ENCODE measurements around the gene SLC51A.
"Not testable (repeated sequence)": the region's sequence is repeated elsewhere in the genome, so short reads cannot be mapped to it uniquely, and the experiment has no call there.

Gene SLC51A

DNA sequence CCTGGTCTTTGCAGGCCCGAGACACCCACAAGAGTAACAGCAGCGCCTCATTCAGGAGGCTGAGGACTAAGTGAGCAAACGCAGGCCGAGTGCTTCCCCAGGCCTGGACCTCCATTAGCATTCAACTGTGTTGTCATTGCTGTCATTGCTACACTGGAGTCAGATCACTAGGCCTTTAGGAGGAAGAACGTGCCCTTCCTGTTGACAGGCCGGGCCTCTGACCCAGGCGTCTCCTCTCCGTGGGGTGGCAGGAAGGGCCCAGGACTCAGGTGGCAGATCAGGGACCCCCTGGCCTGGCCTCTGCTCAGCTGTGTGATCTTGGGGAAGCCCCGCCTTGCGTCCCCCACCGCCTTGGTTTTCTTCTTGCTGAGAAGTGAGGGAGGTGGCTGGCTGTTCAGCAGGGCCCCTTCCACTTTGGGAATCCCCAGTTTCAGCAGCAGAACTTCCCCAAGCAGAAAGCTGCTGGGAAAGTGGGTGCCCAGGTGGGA is 24.3 kb upstream of the SLC51A start:
- in situ Hi-C loops (cut with MboI; ENCODE audit: low pct_unique_long_range_greater_than_20kb, low sequenced_read_pairs), result no loop called here
- peak; percentile 88 for DNase-seq

DNA sequence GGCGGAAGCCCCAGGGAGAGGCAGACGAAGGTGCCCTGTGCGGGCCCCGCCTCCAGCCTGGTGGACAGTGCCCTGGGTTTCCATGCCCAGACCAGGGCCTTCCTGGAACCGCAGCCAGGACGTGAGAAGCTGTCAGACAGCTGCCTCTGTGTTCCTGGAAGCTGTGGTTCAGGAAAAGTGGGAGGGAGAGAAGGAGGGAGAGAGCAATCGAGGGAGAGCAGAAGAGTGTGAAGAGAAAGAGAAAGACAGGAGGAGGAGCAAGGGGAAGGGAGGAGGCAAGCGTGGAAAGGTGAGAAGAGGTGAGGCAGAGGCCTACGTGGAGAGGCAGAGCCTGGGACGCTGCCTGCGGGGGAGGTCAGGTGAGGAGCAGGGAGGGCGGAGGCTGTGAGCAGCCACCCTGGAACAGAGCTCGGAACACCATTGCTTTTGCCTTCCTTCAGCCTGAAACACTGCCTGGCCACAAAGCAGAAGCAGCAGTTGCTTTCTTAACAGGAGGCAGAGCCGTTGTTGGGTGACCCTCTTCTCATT is 23.7 kb upstream of the SLC51A start:
- peak; percentile 36 for DNase-seq
- in situ Hi-C loops (cut with MboI; ENCODE audit: low pct_unique_long_range_greater_than_20kb, low sequenced_read_pairs), result no loop called here

DNA sequence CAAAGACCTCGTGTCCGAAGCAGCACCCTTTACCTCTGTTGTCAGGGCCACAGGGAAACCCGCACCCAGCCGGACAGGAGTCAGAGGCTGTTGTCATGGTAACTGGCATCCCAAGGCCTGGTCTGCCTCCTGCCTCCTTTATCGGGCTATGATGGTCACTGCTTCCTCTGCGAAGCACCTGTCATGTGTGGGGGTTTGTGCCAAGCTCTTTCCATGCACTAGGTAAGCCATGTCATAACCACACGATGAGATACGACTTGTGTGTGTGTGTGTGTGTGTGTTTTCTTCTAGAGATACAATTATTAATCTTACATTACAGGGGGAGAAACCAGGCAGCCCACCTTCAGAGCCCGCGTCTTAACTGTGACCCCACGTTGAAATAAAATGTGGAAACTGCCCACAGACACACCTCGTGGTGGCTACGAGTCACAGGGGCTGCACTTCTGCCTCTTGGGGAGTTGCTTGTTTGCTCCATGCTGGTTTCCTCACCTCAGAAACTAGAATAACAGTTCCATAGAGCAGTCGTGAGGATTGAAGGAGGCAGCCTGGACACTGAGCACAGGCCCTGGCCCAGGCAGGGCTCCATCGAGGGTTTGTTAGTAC is 23.1 kb upstream of the SLC51A start:
- DNase-seq, result no peak
- in situ Hi-C loops (cut with MboI; ENCODE audit: low pct_unique_long_range_greater_than_20kb, low sequenced_read_pairs), result no loop called here

DNA sequence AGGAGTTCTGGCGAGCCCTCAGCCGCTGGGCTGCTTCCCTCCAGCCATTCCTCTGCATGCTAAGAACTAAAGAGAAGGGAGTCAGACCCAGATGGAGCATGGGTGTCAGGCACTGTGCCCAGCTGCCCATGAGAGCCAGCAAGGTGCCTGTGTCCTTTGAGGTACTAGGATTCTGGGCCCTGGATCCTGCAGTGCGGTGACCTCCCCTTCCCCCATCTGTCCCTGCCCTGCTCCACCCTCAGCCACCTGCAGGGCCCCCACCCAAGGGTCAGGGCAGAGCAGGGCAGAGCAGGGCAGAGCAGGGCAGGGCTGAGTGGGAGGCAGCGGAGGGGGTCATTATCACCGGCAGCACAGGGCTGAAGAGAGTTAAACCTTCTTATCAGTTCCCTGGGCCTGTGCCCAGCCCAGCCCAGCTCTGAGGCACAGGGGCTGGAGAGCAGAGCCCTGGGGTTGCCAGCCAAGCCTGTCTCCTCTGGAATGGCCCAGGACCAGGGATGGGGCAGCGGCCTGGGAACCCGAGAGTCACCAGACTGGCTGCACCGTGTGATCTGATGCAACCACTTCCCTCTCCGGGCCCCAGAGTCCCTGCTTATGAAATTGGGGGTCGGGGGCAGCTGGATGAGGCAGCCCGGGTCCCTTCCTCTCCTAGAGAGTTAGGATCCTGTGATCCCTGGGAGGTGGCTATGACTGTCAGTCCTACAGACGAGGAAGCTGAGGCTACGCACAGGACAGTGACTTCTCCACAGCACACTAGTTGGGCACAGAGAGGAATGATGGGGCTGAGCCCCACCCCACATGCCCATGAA is 22.4 kb upstream of the SLC51A start:
- no peak for DNase-seq
- in situ Hi-C loops (cut with MboI; ENCODE audit: low pct_unique_long_range_greater_than_20kb, low sequenced_read_pairs), result no loop called here

DNA sequence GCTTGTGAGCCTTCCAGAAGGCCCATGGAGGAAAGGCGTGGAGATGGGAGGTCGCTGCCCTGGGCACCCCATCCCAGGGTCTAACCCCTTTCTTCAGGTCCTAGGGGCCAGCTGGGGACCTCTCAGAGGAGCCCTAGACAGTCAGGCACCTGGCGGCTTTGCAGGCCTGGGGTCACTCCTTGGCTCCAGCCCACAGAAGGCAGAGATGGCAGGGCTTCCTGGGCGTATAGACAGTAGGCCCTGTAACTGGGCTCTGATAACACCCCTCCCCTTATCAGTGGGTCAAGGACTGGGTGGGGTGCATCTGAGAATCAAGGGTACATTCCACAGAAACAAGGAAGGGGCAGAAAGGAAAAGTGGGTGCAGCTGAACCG is 21.8 kb upstream of the SLC51A start:
- in situ Hi-C loops (cut with MboI; ENCODE audit: low pct_unique_long_range_greater_than_20kb, low sequenced_read_pairs), result no loop called here
- no peak for DNase-seq

DNA sequence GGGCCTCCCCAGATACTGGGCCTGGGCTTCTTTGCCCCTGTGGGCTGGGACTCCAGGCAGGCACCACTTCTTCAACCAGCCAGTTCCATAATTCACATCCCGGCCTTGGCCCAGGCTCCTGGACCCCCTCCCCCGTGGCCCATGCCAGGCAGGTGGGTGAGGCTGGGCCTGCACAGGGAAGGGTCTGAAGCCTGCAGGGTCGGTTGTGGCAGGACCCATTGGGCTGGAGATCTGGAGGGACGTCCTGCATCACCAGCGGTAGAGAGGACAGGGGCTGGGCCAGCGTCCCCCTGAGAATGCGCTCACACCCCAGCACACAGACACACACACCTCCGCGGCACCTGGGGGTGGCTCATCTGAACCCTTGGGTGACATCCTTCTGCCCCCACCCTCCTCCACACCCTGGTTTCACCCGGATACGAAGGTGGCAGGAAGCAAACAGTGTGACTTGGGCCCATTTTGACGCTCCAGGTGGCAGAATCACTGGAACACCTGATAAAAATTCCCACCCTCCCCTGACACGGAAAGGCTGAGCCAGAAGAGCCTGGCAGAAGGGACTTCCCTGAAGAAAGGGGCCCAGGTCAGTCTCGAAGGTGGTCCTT is 20.6 kb upstream of the SLC51A start:
- DNase-seq, result no peak
- in situ Hi-C loops (cut with MboI; ENCODE audit: low pct_unique_long_range_greater_than_20kb, low sequenced_read_pairs), result no loop called here

DNA sequence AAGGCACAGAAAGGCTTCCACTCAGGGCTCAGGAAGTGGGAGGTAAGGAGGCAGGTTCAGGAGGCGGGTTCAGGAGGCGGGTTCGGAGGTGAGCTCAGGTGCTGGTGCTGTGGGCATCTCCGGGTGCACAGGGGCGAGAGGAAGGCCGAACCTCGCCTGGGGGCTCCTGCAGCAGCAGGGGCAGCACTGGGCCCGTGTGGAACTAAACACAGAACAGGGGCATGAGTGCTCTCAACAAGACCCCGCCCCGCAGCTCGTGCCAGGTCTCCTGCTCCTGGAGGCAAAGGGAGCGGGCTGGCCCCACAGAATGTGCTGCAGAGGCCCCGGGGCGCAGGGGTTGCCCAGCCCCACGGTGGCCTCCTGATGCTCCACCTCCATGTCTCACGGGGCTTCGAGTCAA is 18.8 kb upstream of the SLC51A start:
- no peak for DNase-seq
- in situ Hi-C loops (cut with MboI; ENCODE audit: low pct_unique_long_range_greater_than_20kb, low sequenced_read_pairs), result no loop called here

DNA sequence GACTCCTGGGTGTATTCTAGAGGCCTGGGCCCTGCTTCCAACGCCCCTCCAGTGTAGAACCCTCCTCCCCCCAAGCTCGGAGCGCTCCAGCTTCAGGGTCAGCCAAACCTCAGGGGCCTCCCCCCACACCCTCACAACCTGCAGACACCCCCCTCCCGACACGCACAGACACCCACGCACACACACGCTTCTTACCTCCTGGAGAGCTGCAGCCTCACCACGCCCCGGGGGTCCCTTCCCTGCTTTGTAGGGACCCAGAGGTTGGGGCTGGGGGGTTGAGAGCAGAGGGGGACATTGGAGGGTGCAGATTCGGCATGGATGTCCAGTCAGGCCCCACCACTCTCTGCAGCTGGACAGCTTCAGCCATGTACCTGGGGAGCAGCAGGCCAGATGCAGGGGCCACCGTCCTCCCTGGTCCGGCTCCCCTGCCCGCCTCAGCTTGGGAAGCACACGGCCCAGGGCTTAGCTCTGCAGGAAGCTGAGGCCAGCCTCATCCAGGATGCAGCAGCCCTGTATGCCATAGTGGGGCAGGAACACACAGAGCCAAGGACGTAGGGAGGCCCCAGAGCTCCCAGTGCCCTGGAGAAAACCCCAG is 18.2 kb upstream of the SLC51A start:
- DNase-seq, result no peak
- in situ Hi-C loops (cut with MboI; ENCODE audit: low pct_unique_long_range_greater_than_20kb, low sequenced_read_pairs), result no loop called here

DNA sequence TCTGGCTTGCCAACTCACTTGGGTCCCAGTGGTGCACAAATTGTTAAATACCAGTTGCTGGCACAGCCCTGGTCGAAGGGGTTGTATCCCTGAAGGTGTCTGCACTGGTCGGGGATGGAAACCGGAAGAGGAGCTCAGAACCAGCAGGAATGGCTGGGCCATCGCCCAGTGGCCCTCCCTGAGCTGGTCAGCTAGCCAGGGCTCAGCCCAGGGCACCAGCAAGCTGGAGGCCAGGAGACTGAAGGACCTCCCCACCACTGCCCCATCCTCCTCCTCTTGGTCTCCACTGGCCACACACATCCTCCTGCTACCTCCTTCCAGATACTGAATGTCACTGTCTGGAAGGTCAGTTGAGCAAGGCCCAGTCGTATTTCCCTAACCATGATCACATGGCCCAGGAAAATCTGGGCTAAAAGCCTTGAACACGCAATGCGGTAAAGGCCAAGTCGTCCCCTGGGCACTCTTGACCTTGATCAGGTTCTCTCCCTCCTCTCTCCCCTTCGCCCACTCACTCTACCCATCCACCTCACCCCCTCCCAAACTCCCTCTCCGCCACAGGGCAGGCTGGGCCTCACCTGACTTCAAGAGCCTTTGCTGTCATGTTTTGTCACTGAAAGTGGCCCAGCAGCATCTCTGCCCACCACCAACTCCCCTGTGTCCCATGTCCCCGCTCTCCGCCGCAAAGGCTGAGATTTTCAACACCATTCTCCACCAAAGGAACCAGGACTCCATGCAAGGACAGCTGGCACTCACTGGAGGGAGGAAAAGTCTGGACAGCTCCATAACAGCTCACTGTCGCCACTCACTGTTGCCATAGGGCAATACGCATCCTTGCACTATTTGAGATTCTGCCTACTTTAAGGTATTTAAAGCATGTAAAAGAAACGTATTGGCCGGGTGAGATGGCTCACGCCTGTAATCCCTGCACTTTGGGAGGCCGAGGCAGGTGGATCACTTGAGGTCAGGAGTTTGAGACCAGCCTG is 17.3 kb upstream of the SLC51A start:
- DNase-seq, result no peak
- in situ Hi-C loops (cut with MboI; ENCODE audit: low pct_unique_long_range_greater_than_20kb, low sequenced_read_pairs), result no loop called here

DNA sequence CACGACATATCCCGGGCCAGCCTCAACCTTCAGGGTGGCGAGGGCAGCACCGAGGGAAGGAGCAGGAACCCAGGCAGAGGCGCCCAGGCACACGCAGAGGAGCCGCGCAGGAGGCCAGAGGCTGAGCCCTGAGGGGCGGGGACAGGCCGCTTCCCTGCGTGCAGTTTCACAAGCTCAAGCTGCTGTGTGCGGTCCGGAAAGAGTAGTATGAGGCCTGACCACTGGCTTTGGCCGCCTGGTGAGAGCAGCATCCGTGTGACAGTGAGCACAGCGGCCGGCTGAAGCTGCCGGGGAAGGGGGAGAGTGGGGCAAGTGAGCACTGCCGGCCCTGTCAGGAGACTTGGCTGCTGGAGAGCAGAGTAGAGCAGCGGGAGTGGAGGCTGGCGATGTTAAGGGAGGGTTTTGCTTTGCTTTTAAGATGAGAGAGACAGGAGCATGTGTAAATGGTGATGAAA is 13.8 kb upstream of the SLC51A start:
- in situ Hi-C loops (cut with MboI; ENCODE audit: low pct_unique_long_range_greater_than_20kb, low sequenced_read_pairs), result loop anchor here (25.0 kb wide), 1 partner anchor 490 kb away; the partner anchor contains the start of gene MUC20

DNA sequence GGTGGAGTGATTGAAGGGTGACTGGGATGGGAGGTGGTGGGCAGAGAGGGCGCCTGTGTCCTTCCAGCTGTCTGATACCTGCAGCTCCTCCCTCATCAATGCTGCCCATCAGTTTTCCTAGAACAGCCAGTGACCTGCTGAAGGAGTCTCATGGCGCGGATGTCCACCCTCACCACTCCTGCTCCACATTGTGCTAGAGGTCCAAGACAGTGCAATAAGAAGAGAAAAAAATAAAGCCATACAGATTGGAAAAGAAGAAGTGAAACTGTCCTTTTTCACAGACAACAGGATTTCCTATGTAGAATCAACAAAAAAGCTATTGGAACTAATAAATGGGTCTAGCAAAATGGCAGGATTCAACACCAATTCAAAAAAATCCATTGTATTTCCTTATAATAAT is 12.5 kb upstream of the SLC51A start:
- in situ Hi-C loops (cut with MboI; ENCODE audit: low pct_unique_long_range_greater_than_20kb, low sequenced_read_pairs), result loop anchor here (25.0 kb wide), 1 partner anchor 492 kb away; the partner anchor contains the start of gene MUC20
- no peak for DNase-seq

More for the DNA sequence above, 13.8 kb upstream of the SLC51A start:
- no peak for DNase-seq

DNA sequence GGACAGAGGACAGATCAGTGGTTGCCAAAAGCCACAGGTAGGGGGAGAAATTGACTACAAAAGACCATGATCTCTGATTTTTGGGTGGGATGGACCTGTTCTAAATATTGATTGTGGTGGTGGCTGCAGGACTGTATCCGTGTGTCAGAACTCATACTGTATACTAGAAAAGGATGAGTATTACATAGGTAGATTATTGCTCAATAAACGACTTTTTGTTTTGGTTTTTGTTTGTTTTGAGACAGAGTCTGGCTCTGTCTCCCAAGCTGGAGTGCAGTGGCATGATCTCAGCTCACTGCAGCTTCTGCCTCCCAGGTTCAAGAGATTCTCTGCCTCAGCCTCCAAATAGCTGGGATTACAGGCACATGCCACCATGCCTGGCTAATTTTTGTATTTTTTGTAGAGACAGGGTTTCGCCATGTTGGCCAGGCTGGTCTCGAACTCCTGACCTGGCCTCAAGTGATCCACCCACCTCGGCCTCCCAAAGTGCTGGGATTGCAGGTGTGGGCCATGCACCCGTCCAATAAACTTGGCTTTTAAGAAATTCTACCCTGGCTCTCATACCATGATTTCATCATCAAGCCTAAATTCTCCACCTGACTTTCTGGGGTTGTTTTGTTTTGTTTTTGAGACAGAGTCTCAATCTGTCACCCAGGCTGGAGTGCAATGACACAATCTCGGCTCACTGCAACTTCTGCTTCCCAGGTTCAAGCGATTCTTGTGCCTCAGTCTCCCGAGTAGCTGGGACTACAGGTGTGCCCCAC is 10.7 kb upstream of the SLC51A start:
- in situ Hi-C loops (cut with MboI; ENCODE audit: low pct_unique_long_range_greater_than_20kb, low sequenced_read_pairs), result loop anchor here (25.0 kb wide), 1 partner anchor 493 kb away; the partner anchor contains the start of gene MUC20
- not testable (repeated sequence) for DNase-seq

DNA sequence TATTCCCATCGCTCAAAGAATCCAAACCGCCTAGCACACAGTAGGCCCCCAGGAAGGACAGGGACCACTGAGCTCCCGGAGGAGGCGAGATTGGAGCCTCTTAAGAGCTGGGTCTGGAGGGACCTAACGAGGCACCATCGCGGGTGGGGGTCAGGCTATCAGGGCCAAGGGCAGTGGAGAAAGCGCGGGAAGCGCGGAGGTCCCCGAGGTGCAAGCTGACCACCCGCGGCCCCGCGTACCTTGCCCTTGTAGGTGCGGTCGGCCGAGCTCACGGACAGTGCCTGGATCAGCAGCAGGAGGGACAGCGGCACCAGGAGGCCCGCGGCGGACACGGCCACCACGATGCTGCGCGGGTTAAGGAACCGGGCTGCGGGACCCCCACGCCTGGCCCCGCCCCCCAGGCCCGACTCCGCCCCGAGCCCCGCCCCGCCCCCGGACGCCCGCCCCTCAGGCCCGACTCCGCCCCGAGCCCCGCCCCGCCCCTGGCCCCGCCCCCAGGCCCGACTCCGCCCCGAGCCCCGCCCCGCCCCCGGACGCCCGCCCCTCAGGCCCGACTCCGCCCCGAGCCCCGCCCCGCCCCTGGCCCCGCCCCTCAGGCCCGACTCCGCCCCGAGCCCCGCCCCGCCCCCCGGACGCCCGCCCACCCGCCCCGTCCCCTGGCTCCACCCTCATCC is 9.0 kb upstream of the SLC51A start:
- DNase-seq, result no peak
- in situ Hi-C loops (cut with MboI; ENCODE audit: low pct_unique_long_range_greater_than_20kb, low sequenced_read_pairs), result loop anchor here (25.0 kb wide), 1 partner anchor 495 kb away; the partner anchor contains the start of gene MUC20

DNA sequence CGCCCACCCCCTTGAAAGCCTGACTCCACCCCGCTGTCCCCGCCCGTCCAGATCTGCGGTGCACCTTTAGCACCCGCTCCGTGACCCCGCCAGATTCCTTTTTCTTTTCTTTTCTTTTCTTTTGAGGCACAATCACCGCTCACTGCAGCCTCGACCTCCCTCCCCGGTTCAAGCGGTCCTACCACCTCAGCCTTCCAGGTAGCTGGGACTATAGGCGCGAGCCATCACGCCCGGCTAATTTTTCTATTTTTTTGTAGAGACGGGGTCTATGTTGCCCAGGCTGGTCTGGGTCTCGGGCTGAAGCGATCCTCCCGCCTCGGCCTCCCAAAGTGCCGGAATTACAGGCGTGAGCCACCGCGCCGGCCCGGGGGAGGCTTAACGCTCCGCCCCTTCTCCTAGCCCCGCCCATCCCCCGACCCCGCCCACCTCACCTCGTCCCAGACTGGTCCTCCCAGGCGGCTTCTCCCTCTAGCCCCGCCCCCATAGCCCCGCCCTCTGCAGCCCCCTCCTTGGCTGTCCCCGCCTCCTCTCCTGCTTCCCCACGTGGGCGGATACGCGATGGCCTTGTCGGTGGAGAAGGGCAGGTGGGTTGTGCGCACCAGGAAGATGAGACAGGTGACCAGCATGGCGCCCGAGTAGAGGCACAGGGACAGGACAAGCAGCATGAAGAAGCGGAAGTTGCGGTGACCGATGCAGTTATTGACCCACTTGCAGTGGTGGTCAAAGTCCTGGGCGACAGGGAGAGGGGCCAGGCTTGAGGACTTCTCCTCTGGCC is 8.3 kb upstream of the SLC51A start:
- in situ Hi-C loops (cut with MboI; ENCODE audit: low pct_unique_long_range_greater_than_20kb, low sequenced_read_pairs), result loop anchor here (25.0 kb wide), 1 partner anchor 496 kb away; the partner anchor contains the start of gene MUC20
- peak; percentile 31 for DNase-seq

DNA sequence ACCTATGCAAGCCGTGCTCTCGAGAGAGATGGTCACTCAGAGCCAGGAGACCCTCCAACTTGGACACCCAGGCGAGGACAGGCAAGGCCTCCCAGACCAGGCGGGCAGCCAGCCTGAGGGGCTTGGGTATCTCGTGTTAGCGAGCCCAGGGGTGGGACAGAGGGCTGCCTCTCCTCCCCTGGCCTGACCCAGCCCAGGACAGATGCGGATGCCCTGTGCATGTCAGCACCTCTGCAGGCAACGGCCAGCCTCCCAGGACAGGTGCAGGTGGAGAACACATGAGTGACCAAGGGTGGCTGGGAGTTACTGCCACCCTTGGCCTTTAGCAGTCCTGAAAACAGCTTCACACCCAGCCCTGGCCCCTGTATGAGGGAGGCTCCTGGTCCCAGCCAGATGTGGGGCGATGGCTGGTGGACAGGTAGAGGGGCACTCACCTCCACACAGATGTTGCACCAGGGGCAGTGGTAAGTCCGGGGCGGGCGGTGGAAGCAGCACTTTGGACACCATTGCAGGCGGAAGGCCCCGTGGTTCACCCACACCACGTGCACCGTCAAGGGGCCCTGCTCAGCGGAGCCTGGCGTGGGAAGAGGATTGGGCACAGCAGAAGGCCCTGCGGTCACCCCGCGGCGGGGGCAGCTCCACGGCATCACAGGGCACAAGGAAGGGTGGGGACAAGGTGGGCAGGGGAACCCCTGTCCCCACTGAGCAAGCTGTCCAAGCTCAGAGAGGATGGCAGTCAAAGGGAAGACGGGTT is 7.2 kb upstream of the SLC51A start:
- in situ Hi-C loops (cut with MboI; ENCODE audit: low pct_unique_long_range_greater_than_20kb, low sequenced_read_pairs), result loop anchor here (25.0 kb wide), 1 partner anchor 497 kb away; the partner anchor contains the start of gene MUC20
- DNase-seq, result no peak
